Activated T-cell treated with anti-CD3 and anti-CD28 coated beads, Interleukin-2, amount 50 U/mL, for 4 hours (primary cell): ENCODE results near the gene PGLYRP4. TPM values are rescaled to one million over a fixed set of nuclear protein-coding genes. Genes with fewer than 3 reads are reported as not detected.

Experiments used
- ATAC-seq, 2 donors: fragments of 200-7000 bp; cut with Tn5 transposase; one replicate each; pipeline ENCODE4 v1.10.0; 2021
- DNase-seq: peaks from one replicate; pipeline ENCODE4 v3.0.0-alpha.2; 2020
- H3K27me3 Mint-ChIP-seq: one replicate; pipeline ENCODE4 v1.8.0; 2021; ENCODE audit warnings: low read depth, mixed read lengths
- H3K36me3 Mint-ChIP-seq: one replicate; pipeline ENCODE4 v1.8.0; 2022; ENCODE audit warnings: mixed read lengths; ENCODE audit not compliant: insufficient read depth
- H3K4me1 Mint-ChIP-seq: one replicate; pipeline ENCODE4 v1.8.0; 2021; ENCODE audit warnings: low read depth, mixed read lengths
- H3K4me3 Mint-ChIP-seq: one replicate; pipeline ENCODE4 v1.8.0; 2021; ENCODE audit warnings: mild to moderate bottlenecking, moderate library complexity, mixed read lengths
- H3K9me3 Mint-ChIP-seq: one replicate; pipeline ENCODE4 v1.8.0; 2021; ENCODE audit warnings: mixed read lengths
- total RNA-seq, 3 donors: library from RNA; stranded (reverse); gene quantifications; one replicate each; pipeline ENCODE4 v1.2.1, GENCODE V29; 2021

PGLYRP4 gene, protein sequence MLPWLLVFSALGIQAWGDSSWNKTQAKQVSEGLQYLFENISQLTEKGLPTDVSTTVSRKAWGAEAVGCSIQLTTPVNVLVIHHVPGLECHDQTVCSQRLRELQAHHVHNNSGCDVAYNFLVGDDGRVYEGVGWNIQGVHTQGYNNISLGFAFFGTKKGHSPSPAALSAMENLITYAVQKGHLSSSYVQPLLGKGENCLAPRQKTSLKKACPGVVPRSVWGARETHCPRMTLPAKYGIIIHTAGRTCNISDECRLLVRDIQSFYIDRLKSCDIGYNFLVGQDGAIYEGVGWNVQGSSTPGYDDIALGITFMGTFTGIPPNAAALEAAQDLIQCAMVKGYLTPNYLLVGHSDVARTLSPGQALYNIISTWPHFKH
- not detected for total RNA-seq

DNA sequence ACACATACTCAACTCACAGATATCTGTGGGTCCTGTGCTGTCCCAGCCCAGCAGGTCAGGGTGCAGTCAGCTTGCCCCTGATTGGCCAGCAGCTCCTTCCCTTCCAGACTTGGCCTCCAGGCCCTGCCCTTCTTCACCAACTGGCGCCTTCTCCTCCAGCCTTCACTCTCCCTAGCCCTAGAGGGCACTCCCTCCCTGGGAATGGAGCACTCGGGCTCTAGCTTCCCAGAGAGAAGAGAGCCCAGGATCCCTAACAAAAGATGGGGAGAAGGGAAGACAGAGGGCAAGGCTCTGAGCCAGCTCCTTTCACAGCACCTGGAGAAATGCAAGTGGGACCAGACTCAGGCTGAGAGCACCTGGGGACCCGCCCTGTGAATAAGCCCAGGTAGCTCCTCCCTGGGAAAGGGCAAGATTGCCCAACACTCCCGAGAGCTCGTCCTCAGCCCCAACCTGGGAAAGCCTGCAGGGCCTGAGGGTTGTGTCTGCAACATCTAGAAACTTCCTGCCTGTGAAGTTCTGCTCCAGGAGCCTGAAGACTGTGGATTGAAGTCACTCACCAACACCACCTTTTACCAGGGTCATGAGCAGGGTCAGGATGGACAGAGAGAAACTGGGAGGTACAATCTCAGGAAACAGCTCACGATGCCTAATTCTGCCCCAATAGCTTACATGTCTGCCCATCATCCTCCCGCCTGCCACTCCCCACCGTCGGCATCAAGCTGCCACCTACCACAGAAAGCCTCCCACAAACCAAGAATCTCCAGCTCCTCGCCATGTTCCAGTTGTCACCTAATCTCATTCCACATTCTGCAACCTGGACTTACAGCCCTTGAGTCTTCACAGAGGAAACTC is at the start of gene PGLYRP4:
Gene PGLYRP4, minus strand, starts transcription at position 331 of the 852 bp plus-strand sequence. CDS start 909 bp downstream, outside the sequence.
- Mint-ChIP-seq H3K4me1 (peaks cover 25% of the 10 kb centered on the region), H3K9me3 (no peaks in the 10 kb centered on the region), H3K27me3 (peaks cover 34% of the 10 kb centered on the region), H3K36me3 (no peaks in the 10 kb centered on the region), H3K4me3 (no peak within 1 kb of the TSS)
- ATAC-seq (no peak), DNase-seq (no peak)

DNA sequence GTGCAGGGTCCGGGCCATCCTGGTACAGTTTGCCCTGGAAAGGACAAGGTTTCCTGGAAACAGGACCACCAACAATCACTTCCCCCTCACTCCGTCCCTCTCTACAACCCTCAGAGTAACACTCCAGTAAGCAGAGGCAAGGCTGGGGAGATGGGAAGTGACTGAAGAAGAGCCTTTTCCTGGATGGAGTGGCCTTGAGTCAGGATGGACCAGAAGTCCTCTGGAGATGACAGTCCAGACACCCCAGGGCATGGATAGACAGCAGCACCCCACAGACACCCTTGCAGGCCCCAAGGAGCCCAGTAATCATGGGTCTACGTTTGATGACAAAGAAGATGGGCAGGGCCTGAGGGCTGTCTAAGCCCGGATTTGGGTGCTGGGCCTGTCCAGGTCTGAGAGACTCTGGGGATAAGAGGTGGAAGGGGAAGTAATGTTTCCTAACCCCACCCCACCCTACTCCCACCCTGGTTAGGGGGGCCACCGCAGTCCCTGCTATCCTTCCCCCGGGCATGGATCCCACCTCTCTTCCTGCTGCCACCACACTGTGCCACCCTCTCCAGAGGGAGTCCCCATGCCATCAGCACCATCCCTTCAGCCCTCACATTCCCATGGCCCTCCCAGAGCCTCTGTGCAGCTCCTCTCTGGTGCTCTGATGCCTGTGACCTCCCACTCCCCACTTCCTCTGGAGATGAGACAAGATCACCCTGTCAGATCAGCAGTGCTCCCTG is 49.4 kb upstream of the PGLYRP4 start:
- H3K4me1 Mint-ChIP-seq: no peaks in the 10 kb centered on the region
- H3K4me3 Mint-ChIP-seq: no peak overlapping the region
- DNase-seq (no peak), ATAC-seq (no peak)
- H3K36me3 Mint-ChIP-seq: no peaks in the 10 kb centered on the region
- no peaks in the 10 kb centered on the region for H3K9me3 Mint-ChIP-seq
- H3K27me3 Mint-ChIP-seq: peaks cover 25% of the 10 kb centered on the region

DNA sequence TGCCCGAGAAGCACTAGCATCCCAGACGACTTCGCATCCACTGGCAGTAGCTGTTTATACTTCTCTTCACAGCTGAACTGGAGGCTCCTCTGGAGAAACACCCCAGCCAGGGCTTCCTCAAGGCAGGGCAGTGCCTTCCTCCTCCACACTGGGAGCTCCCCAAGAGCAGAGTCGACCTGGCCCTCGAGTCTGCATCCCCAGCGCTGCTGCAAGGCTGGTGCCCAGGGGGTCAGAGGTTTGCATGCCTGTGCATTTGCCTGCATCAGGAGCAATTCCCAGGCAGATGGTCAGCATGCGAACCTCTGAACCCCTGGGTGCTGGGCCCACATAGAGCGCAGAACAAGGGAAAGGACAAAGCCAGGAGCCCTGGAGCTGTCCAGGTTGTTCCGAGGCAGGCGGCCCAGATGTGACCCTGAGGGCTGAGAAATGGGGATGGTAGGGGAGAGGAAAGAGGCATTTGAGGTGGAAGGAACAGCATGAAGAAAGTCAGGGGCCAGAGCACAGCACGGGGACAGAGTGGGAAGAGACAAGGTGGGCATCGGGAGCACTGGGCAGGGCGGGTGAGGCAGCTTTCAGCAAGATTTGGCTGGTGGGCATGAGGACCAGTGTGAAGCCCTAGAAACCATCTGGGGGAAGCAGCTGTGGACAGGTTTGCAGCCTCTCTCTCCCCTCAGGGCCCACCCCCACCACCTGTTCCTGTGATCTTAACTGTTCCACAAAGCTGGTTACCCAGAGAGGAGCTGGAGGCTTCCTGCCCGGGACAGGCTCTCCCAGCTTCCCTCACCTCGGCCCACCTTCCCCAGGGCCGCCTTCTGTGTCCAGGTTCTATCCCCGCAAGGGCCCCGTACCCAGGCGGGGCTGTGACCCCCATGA is 48.6 kb upstream of the PGLYRP4 start:
- ATAC-seq: no peak
- DNase-seq: no peak
- H3K9me3 Mint-ChIP-seq: no peaks in the 10 kb centered on the region
- no peak overlapping the region for H3K4me3 Mint-ChIP-seq
- peaks cover 28% of the 10 kb centered on the region for H3K27me3 Mint-ChIP-seq
- no peaks in the 10 kb centered on the region for H3K36me3 Mint-ChIP-seq
- no peaks in the 10 kb centered on the region for H3K4me1 Mint-ChIP-seq

DNA sequence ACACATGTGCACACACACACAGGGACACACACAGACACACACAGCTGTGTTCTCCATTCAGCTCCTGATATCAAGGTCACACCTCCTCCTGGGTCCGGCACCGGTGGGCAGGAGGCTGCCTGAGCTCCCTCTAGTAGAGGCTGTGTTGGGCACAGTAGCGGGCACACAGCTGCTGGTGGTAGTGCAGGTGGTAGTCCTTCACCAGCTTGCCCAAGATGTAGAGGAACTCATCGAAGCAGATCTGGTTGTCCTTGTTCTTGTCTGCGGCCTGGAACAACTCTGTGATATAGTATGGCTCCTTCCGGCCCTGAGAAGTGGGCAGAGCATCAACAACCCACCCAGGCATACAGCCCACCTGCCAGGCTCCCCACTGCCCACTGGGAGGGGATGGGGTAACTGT is 47.8 kb upstream of the PGLYRP4 start:
- ATAC-seq (no peak), DNase-seq (no peak)
- Mint-ChIP-seq H3K27me3 (peaks cover 28% of the 10 kb centered on the region), H3K36me3 (no peaks in the 10 kb centered on the region), H3K4me1 (no peaks in the 10 kb centered on the region), H3K9me3 (no peaks in the 10 kb centered on the region), H3K4me3 (no peak overlapping the region)

DNA sequence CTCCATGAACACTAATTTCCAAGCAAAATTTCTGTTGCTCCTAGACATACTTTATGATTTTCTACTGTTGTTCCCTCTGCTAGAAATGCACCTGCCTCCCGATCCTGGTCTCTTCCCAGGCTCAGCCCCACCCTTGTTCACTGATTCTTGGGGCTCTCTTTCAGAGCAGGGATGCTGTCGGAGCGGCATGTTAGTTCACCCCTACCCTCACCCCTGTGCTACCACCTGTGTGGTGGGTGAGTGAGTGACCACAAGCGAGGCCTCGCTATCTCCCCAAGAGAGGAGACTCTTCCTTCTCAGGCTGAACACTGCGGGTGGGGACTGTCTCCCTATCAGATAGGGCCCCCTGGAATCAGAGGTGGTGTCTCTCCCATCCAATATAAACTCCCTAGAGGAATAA is 47.1 kb upstream of the PGLYRP4 start:
- H3K4me1 Mint-ChIP-seq: no peaks in the 10 kb centered on the region
- H3K4me3 Mint-ChIP-seq: no peak overlapping the region
- DNase-seq (no peak), ATAC-seq (no peak)
- H3K36me3 Mint-ChIP-seq: no peaks in the 10 kb centered on the region
- H3K27me3 Mint-ChIP-seq: peaks cover 30% of the 10 kb centered on the region
- no peaks in the 10 kb centered on the region for H3K9me3 Mint-ChIP-seq

DNA sequence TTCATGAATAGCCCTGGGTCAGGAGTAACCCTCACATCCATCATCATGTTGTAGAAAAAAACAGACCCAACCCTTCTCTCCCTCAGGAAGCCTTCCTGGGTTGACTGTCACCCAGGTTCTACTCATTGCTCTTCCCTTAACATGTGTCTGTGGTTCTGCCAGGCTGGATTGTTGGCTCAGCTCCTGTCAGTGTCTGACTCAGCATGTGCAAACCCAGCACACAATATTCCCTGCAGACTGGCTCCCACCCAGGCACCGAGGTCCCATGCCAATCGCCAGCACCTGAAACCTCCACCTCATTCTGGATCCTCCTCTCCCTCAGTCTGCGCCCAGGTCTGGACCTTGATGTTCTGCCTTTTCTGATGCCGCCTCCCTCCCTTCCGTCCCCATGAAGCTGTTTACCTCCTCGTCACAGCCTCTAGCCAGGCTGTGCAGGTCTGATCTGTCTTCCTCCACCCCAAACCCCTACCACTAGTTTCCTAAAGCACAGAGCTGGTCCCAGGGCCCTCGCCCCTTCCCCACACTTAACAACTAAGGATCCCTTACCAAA is 46.6 kb upstream of the PGLYRP4 start:
- H3K36me3 Mint-ChIP-seq: no peaks in the 10 kb centered on the region
- ATAC-seq: no peak
- H3K4me1 Mint-ChIP-seq: no peaks in the 10 kb centered on the region
- no peak for DNase-seq
- no peaks in the 10 kb centered on the region for H3K9me3 Mint-ChIP-seq
- H3K4me3 Mint-ChIP-seq: no peak overlapping the region
- peaks cover 31% of the 10 kb centered on the region for H3K27me3 Mint-ChIP-seq

DNA sequence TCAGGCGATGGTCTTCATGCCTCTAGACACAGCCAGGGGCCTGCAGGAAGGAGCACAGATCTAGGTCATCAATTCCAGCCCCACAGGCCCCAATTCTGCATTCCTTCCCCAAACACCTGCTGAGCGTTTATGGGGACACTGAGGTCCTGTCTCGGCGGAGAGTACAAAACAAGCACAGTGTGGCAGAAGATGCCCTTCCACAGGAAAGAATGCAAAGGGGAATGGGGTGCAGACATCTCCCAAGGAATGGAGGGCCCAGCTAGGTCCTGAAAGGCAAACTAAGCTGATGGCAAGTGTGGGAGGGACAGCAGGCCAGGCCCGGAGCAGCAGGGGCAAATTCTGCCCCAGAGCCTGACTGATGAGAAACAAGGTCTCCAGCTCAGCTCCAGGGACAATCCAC is 45.8 kb upstream of the PGLYRP4 start:
- no peak overlapping the region for H3K4me3 Mint-ChIP-seq
- no peaks in the 10 kb centered on the region for H3K4me1 Mint-ChIP-seq
- H3K36me3 Mint-ChIP-seq: no peaks in the 10 kb centered on the region
- ATAC-seq (no peak), DNase-seq (no peak)
- H3K27me3 Mint-ChIP-seq: peaks cover 37% of the 10 kb centered on the region
- H3K9me3 Mint-ChIP-seq: no peaks in the 10 kb centered on the region

DNA sequence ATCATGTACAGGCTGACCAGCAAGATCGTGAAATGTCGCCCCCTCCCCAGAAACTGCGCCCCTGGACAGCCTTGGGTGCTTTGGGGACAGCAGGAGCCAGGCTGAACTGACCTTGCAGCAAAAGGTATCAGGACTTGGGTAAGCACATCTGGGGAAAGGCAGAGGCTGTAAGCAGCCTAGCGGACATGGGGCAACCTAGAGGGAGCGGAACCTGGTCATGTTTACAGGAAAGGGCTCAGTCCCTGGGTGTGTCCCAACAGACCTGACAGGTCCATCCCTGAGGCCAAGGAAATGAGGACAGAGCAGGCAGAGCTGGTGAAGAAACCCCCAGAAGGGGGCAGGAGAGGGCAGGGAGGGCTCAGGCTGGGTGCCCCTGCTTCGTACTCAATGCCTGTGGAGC is 45.3 kb upstream of the PGLYRP4 start:
- H3K27me3 Mint-ChIP-seq: peaks cover 39% of the 10 kb centered on the region
- no peak for ATAC-seq
- DNase-seq: no peak
- no peak overlapping the region for H3K4me3 Mint-ChIP-seq
- no peaks in the 10 kb centered on the region for H3K36me3 Mint-ChIP-seq
- H3K4me1 Mint-ChIP-seq: no peaks in the 10 kb centered on the region
- H3K9me3 Mint-ChIP-seq: no peaks in the 10 kb centered on the region

DNA sequence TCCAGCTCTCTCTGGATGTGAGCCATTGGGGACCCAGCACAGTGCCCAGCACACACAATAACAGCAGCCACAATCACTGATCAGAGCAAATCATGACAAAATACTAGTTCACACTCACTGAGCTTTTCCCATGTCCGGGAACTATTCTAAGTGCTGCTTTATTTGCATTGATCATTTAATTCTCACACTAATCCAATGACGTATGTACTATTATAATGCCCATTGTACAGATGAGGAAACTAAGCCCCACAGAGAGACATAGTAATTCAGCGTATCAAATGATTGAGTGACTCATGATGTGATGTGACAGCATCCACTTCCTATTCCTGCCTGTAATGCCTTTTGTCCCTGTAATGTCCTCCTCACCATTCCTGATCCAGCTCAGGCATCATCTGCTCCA is 44.2 kb upstream of the PGLYRP4 start:
- Mint-ChIP-seq H3K9me3 (no peaks in the 10 kb centered on the region), H3K36me3 (no peaks in the 10 kb centered on the region), H3K27me3 (peaks cover 39% of the 10 kb centered on the region), H3K4me3 (no peak overlapping the region), H3K4me1 (no peaks in the 10 kb centered on the region)
- DNase-seq: no peak
- no peak for ATAC-seq

DNA sequence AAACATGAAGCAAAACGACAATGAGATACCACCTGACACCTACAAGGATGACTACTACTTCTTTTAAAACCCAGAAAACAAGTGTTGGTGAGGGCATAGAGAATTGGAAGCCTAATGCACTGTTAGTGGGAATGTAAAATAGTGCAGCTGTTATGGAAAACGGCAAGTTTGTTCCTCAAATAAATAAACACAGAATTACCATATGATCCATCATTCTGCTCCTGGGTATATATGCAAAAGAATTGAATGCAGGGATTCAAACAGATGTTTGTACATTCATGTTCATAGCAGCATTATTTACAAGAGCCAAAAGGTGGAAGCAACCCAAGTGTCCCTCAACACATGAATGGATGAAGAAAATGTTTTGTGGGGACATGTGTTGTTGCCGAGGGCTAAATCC is 43.6 kb upstream of the PGLYRP4 start:
- no peak overlapping the region for H3K4me3 Mint-ChIP-seq
- DNase-seq (no peak), ATAC-seq (no peak)
- H3K27me3 Mint-ChIP-seq: peaks cover 39% of the 10 kb centered on the region
- H3K36me3 Mint-ChIP-seq: no peaks in the 10 kb centered on the region
- H3K4me1 Mint-ChIP-seq: no peaks in the 10 kb centered on the region
- no peaks in the 10 kb centered on the region for H3K9me3 Mint-ChIP-seq

DNA sequence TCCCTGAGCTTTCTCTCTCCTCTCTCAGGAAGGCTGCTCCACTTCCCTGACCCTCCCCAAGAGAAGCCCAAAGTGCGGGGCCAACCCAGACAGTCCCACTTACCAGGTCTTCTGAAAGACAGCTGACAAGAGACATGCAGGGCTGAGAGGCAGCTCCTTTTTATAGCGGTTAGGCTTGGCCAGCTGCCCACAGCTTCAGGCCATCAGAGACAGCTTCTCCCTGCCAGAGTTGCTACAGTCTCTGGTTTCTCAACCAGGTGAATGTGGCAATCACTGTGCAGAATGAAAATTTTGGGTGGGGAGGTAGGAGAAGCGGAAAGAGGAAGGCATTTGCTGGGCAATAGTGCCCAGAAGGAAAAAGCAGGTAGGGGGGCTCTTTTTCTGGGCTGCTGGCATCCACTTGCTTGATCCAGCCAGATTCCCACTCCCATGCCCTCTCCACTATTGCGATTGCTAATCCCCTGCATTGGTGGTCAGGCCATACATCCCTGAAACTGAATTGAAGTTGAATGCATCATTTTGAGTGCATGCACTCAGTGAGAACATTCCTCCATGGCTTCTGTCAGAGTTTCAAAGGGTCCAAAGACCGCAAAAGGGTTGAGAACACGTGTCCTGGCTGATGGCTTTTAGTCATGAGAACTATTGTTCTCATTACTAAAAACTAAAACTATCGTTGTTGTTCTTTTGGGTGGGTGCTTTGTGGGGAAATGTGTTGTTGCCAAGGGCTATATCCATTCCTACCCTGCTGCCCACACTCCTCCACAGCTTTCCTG is 42.5 kb upstream of the PGLYRP4 start, which contains the start of gene S100A8:
Gene S100A8, minus strand, starts transcription at position 136 of the 773 bp plus-strand sequence. CDS start 538 bp downstream, outside the sequence.
- H3K4me1 Mint-ChIP-seq: no peaks in the 10 kb centered on the region
- H3K36me3 Mint-ChIP-seq: no peaks in the 10 kb centered on the region
- no peak within 1 kb of the TSS for H3K4me3 Mint-ChIP-seq
- H3K27me3 Mint-ChIP-seq: peaks cover 35% of the 10 kb centered on the region
- DNase-seq: no peak
- ATAC-seq: no peak
- no peaks in the 10 kb centered on the region for H3K9me3 Mint-ChIP-seq

DNA sequence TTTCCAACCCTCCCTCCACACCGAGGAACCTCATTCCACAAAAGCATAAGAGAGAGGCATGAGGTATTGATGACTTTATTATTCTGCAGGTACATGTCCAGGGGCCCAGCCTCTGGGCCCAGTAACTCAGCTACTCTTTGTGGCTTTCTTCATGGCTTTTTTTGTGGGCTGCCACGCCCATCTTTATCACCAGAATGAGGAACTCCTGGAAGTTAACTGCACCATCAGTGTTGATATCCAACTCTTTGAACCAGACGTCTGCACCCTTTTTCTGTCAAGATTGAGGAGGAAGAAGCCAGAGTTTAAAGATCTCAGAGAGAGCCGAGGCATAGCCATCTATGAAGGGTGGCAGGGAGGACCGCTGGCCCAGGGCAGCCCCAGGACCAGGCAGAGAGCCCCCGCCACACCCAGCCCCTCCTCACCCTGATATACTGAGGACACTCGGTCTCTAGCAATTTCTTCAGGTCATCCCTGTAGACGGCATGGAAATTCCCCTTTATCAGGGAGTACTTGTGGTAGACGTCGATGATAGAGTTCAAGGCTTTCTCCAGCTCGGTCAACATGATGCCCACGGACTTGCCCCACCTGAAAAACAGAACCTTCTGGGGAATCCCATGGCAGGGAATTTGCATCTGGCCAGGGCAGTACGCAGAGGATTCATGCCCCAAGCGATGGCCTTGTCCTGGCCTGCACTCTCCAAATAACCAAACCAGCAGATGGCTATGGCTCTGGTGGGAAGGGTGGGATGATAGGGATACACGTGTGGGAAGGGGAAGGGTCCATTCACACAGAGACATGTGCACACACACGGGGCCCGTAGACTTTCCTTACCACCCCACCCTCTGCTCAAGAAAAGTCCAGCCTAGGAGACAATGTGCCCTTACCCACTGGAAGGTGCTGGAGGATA is 41.6 kb upstream of the PGLYRP4 start:
- Mint-ChIP-seq H3K9me3 (no peaks in the 10 kb centered on the region), H3K36me3 (no peaks in the 10 kb centered on the region), H3K4me1 (no peaks in the 10 kb centered on the region), H3K4me3 (no peak overlapping the region), H3K27me3 (peaks cover 28% of the 10 kb centered on the region)
- ATAC-seq (no peak), DNase-seq (no peak)
